HepG2 (cell line): ENCODE data around the gene IL4I1. TPM values are rescaled to one million over a fixed set of nuclear protein-coding genes. Genes with fewer than 3 reads are reported as not detected.

Experiments
- EP300 ChIP-seq, 3 experiments: sonication (generic) in 1 of 3; formaldehyde crosslinking in 1 of 3; IDR thresholded peaks; 2 replicates each; pipeline versions ENCODE4 v1.5.1 to v1.6.1; 2011 to 2020; ENCODE audit warnings: low read depth in 2 of 3, low read length in 2 of 3, borderline replicate concordance in 1 of 3, improper control_type of control experiment in 1 of 3, mild to moderate bottlenecking in 1 of 3, missing genetic modification reagents in 1 of 3, moderate library complexity in 1 of 3
- IRF2 ChIP-seq: IDR thresholded peaks from 2 replicates; pipeline ENCODE4 v1.6.1; 2018; ENCODE audit warnings: missing genetic modification reagents, missing compliant biosample characterization
- NR2F2 ChIP-seq: IDR thresholded peaks from 2 replicates; pipeline ENCODE4 v1.6.1; 2012; ENCODE audit warnings: low read depth, inconsistent platforms, borderline replicate concordance
- RBAK ChIP-seq: sonication (generic); formaldehyde crosslinking; IDR thresholded peaks from 2 replicates; pipeline ENCODE4 v1.5.1; 2020; ENCODE audit warnings: mild to moderate bottlenecking, missing genetic modification reagents
- REL ChIP-seq: sonication (generic); formaldehyde crosslinking; conservative IDR thresholded peaks from 2 replicates; pipeline ENCODE4 v1.8.0; 2022; ENCODE audit warnings: mild to moderate bottlenecking, missing genetic modification reagents, moderate library complexity
- STAG1 ChIP-seq: sonication (generic); formaldehyde crosslinking; IDR thresholded peaks from 2 replicates; pipeline ENCODE4 v1.4.0; 2020; ENCODE audit warnings: missing genetic modification reagents
- ZNF850 ChIP-seq: sonication (generic); formaldehyde crosslinking; conservative IDR thresholded peaks from 2 replicates; pipeline ENCODE4 v1.9.0; 2021; ENCODE audit warnings: mild to moderate bottlenecking, missing genetic modification reagents
- ZSCAN21 ChIP-seq: sonication (generic); formaldehyde crosslinking; IDR thresholded peaks from 2 replicates; pipeline ENCODE4 v1.8.0; 2022; ENCODE audit warnings: mild to moderate bottlenecking, missing genetic modification reagents, moderate library complexity, borderline replicate concordance
- polyA plus RNA-seq, 8 experiments: library from polyadenylated mRNA; depleted of rRNA in 3 of 8; stranded (reverse) in 7 of 8; unstranded in 1 of 8; fragments of >200 nt; fragmentation: Illumina TruSeq in 4 of 8; extraction: Trizol in 4 of 8; gene quantifications; 2 replicates each; pipeline versions ENCODE4 v1.2.1 to v1.2.3, GENCODE V29; 2011 to 2016; ENCODE audit warnings: low read depth in 4 of 8, missing spikeins in 1 of 8, mixed read lengths in 1 of 8; ENCODE audit not compliant: insufficient read depth in 1 of 8
- total RNA-seq, 5 experiments: library from RNA; depleted of rRNA; stranded (reverse); fragments of >200 nt; fragmentation: Illumina TruSeq; extraction: Trizol; gene quantifications; 2 replicates each; pipeline ENCODE4 v1.2.3, GENCODE V29; 2016; ENCODE audit warnings: low read depth in 1 of 5
- TF ChIP-seq, protein P1 (sequence below): sonication (generic); formaldehyde crosslinking; IDR thresholded peaks from 2 replicates; pipeline ENCODE4 v1.5.0; 2020; ENCODE audit warnings: mild to moderate bottlenecking, missing genetic modification reagents, moderate library complexity
- TF ChIP-seq, protein P2 (sequence below): sonication (generic); formaldehyde crosslinking; IDR thresholded peaks from 2 replicates; pipeline ENCODE4 v1.4.0; 2020; ENCODE audit warnings: missing genetic modification reagents

Gene IL4I1
- total and polyA plus RNA-seq, 2 of the 13 experiments (the other 11 are each of a cell fraction or from before 2014, with no cell fraction given), result not detected

DNA sequence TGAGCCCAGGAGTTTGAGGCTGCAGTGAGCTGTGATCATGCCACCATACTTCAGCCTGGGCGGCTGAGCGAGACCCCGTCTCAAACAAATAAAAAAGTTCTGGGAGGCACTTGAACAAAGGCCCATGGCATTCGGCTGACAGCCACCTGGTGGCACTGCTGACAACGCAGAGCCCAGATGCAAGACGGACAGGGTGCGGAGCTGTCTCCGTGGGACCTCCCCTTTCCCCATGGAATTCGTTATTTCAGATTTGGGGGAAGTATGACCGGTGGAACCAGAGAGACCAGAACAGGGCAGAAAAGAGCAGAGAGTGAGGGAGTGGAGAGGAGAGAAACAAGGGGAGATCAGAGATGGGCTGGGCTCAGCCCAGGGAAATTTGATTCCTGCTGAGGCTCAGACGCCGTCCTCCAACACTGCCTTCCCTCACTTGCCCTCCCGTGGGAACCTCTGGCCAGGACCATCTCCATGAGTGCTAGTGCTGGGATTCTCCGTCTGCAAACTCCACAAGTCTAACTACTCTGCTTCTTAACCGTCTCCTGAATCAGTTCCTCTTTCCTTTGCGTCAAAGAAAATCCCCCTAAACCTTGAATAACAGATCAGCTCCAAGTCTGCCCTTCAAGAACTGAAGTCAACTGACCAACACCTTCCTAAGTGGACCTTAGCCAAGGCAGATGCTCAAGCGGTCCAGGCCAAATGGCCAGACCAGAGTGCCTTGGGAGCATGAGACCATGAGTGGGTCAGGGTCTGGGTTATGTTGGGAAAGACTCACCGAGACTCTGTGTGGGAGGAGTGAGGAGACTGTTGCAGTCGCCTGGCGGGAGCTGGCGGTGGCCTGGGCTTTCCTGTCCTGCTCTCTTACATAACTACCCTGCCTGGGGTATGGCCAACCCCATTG lies 20.4 kb upstream of the IL4I1 start (continued):
- no peak for TF ChIP-seq EP300 (IDR thresholded peaks at IDR 0.05; ENCODE audit: low read depth in 2 of 2, low read length in 2 of 2)
- TF ChIP-seq EP300 (CRISPR knock-in tag; IDR thresholded peaks at IDR 0.05; ENCODE audit: borderline replicate concordance), result no peak
- no peak for TF ChIP-seq RBAK
- TF ChIP-seq, protein P1, sequence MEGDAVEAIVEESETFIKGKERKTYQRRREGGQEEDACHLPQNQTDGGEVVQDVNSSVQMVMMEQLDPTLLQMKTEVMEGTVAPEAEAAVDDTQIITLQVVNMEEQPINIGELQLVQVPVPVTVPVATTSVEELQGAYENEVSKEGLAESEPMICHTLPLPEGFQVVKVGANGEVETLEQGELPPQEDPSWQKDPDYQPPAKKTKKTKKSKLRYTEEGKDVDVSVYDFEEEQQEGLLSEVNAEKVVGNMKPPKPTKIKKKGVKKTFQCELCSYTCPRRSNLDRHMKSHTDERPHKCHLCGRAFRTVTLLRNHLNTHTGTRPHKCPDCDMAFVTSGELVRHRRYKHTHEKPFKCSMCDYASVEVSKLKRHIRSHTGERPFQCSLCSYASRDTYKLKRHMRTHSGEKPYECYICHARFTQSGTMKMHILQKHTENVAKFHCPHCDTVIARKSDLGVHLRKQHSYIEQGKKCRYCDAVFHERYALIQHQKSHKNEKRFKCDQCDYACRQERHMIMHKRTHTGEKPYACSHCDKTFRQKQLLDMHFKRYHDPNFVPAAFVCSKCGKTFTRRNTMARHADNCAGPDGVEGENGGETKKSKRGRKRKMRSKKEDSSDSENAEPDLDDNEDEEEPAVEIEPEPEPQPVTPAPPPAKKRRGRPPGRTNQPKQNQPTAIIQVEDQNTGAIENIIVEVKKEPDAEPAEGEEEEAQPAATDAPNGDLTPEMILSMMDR (CRISPR knock-in tag), result 0 out of 2 replicates have a peak, but pooled peaks have one; percentile 20
- no peak for TF ChIP-seq ZNF850 (CRISPR knock-in tag)
- TF ChIP-seq NR2F2, result no peak
- no peak for TF ChIP-seq REL (CRISPR knock-in tag)
- TF ChIP-seq STAG1 (CRISPR knock-in tag), result peak; percentile 9; the same call in 1 of the 2 replicates
- TF ChIP-seq, protein P2, sequence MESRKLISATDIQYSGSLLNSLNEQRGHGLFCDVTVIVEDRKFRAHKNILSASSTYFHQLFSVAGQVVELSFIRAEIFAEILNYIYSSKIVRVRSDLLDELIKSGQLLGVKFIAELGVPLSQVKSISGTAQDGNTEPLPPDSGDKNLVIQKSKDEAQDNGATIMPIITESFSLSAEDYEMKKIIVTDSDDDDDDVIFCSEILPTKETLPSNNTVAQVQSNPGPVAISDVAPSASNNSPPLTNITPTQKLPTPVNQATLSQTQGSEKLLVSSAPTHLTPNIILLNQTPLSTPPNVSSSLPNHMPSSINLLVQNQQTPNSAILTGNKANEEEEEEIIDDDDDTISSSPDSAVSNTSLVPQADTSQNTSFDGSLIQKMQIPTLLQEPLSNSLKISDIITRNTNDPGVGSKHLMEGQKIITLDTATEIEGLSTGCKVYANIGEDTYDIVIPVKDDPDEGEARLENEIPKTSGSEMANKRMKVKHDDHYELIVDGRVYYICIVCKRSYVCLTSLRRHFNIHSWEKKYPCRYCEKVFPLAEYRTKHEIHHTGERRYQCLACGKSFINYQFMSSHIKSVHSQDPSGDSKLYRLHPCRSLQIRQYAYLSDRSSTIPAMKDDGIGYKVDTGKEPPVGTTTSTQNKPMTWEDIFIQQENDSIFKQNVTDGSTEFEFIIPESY, result peak; percentile 80; the same call in 1 of the 2 replicates
- no peak for TF ChIP-seq IRF2 (CRISPR knock-in tag)
- TF ChIP-seq ZSCAN21 (CRISPR knock-in tag), result no peak
